Endothelial cell of umbilical vein (primary cell): ENCODE results near the gene CD27. TPM values are rescaled to one million over a fixed set of nuclear protein-coding genes. Genes with fewer than 3 reads are reported as not detected.

Experiments
- BruUV-seq: library from RNA; stranded (reverse); fragments of 400-500 nt; replicated peaks from 2 replicates; lab custom pipeline; 2021; lab: Mats Ljungman, UMichigan
- CTCF ChIA-PET: fragments of 300-600, 350-600 bp; sonication (Branson Sonifier 250); formaldehyde crosslinking; loops from one replicate; lab custom pipeline; 2021; ENCODE audit warnings: antibody characterized with exemption, inconsistent platforms; lab: Charles Lee
- POLR2A ChIA-PET: fragments of 300-600, 350-600 bp; sonication (Branson Sonifier 250); formaldehyde crosslinking; loops from one replicate; lab custom pipeline; 2021; ENCODE audit warnings: antibody characterized with exemption, inconsistent platforms; lab: Charles Lee
- DNase-seq: peaks from one replicate; pipeline ENCODE4 v3.0.0-alpha.2; 2011; ENCODE audit warnings: low read depth, low spot score
- FAIRE-seq: peaks from 2 replicates; lab custom pipeline; 2011; peaks lifted over from hg19 to GRCh38; lab: Jason Lieb, UNC
- H2AFZ ChIP-seq: 2 replicates; pipeline ENCODE4 v1.6.0; 2012; ENCODE audit warnings: low read depth, low read length, control low read depth, inconsistent platforms
- H3K27ac ChIP-seq: 2 replicates; pipeline ENCODE4 v1.5.1; 2011; ENCODE audit warnings: low read depth, mild to moderate bottlenecking, control low read depth, low read length, moderate library complexity; ENCODE audit not compliant: insufficient read depth
- H3K27me3 ChIP-seq, 2 experiments: 2 replicates each; pipeline versions ENCODE4 v1.6.0 to v1.6.1; 2011; ENCODE audit warnings: low read length in 2 of 2, mixed read lengths in 1 of 2; ENCODE audit not compliant: control insufficient read depth in 2 of 2, insufficient read depth in 2 of 2
- H3K36me3 ChIP-seq, 2 experiments: 2 replicates in 1 of 2; 3 replicates in 1 of 2; pipeline ENCODE4 v1.5.1; 2011; ENCODE audit warnings: low read length in 2 of 2, mild to moderate bottlenecking in 1 of 2, moderate library complexity in 1 of 2; ENCODE audit not compliant: control insufficient read depth in 2 of 2, insufficient read depth in 2 of 2; ENCODE audit errors: extremely low read depth in 1 of 2
- H3K4me1 ChIP-seq: 3 replicates; pipeline ENCODE4 v1.5.1; 2011; ENCODE audit warnings: mild to moderate bottlenecking, low read length; ENCODE audit not compliant: control insufficient read depth, insufficient read depth; ENCODE audit errors: extremely low read depth
- H3K4me2 ChIP-seq: 2 replicates; pipeline ENCODE4 v1.6.1; 2011; ENCODE audit warnings: low read length, control low read depth, mixed read lengths; ENCODE audit not compliant: insufficient read depth
- H3K4me3 ChIP-seq, 3 experiments: fragments of 200-600 bp in 1 of 3; sonication (generic), shearing (Covaris generic) in 1 of 3; replicated peaks in 1 of 3; 2 replicates each; pipeline ENCODE4 v1.5.1; 2011 to 2016; ENCODE audit warnings: control low read depth in 3 of 3, low read length in 3 of 3, mild to moderate bottlenecking in 2 of 3, inconsistent platforms in 1 of 3, low read depth in 1 of 3, moderate library complexity in 1 of 3; ENCODE audit not compliant: insufficient read depth in 1 of 3
- H3K79me2 ChIP-seq: 2 replicates; pipeline ENCODE4 v1.6.0; 2012; ENCODE audit warnings: low read length, inconsistent platforms; ENCODE audit not compliant: control insufficient read depth, insufficient read depth
- H3K9ac ChIP-seq: replicated peaks from 2 replicates; pipeline ENCODE3; 2011; ENCODE audit warnings: low read length, control low read depth; ENCODE audit not compliant: insufficient read depth; ENCODE audit errors: extremely low read depth
- H3K9me1 ChIP-seq: replicated peaks from 3 replicates; pipeline ENCODE4 v1.6.0; 2011; ENCODE audit warnings: mild to moderate bottlenecking, low read length; ENCODE audit not compliant: control insufficient read depth, insufficient read depth; ENCODE audit errors: extremely low read depth
- H3K9me3 ChIP-seq: replicated peaks from 2 replicates; pipeline ENCODE4 v1.5.1; 2012; ENCODE audit warnings: low read length, inconsistent platforms; ENCODE audit not compliant: control insufficient read depth, insufficient read depth
- H4K20me1 ChIP-seq: replicated peaks from 2 replicates; pipeline ENCODE3; 2011; ENCODE audit warnings: mild to moderate bottlenecking, low read length; ENCODE audit not compliant: control insufficient read depth, insufficient read depth; ENCODE audit errors: extremely low read depth
- CTCF ChIP-seq, 2 donors: IDR thresholded peaks; 1 replicate in 1 of 2; 2 replicates in 1 of 2; pipeline ENCODE4 v1.5.1; 2011; ENCODE audit warnings: low read length in 2 of 2, mild to moderate bottlenecking in 2 of 2, moderate library complexity in 2 of 2, control low read depth in 1 of 2, inconsistent platforms in 1 of 2, low read depth in 1 of 2; ENCODE audit not compliant: insufficient read depth in 1 of 2; ENCODE audit errors: extremely low read depth in 1 of 2
- EZH2 ChIP-seq: IDR thresholded peaks from 2 replicates; pipeline ENCODE4 v1.6.1; 2012; ENCODE audit warnings: borderline replicate concordance, low read depth, mild to moderate bottlenecking, moderate library complexity, low read length, inconsistent platforms; ENCODE audit not compliant: severe bottlenecking
- FOS ChIP-seq: IDR thresholded peaks from 2 replicates; pipeline ENCODE4 v1.6.1; 2011; ENCODE audit warnings: mild to moderate bottlenecking, low read length, moderate library complexity, borderline replicate concordance; ENCODE audit not compliant: insufficient read depth
- GATA2 ChIP-seq: IDR thresholded peaks from 2 replicates; pipeline ENCODE4 v1.7.0; 2011; ENCODE audit warnings: low read depth, mild to moderate bottlenecking, moderate library complexity, mixed read lengths, low read length; ENCODE audit not compliant: insufficient read length, insufficient read depth
- JUN ChIP-seq: IDR thresholded peaks from 2 replicates; pipeline ENCODE4 v1.6.1; 2011; ENCODE audit warnings: borderline replicate concordance, low read depth; ENCODE audit not compliant: insufficient read length, insufficient read depth
- MAX ChIP-seq: IDR thresholded peaks from 2 replicates; pipeline ENCODE4 v1.6.1; 2011; ENCODE audit not compliant: insufficient read depth, insufficient read length
- MYC ChIP-seq: IDR thresholded peaks from one replicate; pipeline ENCODE4 v1.6.1; 2011; ENCODE audit warnings: mild to moderate bottlenecking, low read depth, low read length
- POLR2A ChIP-seq: IDR thresholded peaks from 2 replicates; pipeline ENCODE4 v1.6.1; 2012; ENCODE audit warnings: low read depth, mild to moderate bottlenecking, control low read depth, low read length
- POLR2AphosphoS5 ChIP-seq: IDR thresholded peaks from 2 replicates; pipeline ENCODE4 v1.6.1; 2012; ENCODE audit warnings: low read depth, mild to moderate bottlenecking, control low read depth, low read length, moderate library complexity; ENCODE audit not compliant: insufficient read depth
- dilution Hi-C: fragments of 300-500 bp; cut with MboI; formaldehyde crosslinking; loops from one replicate; pipeline ENCODE4 v1.15.0; 2019; ENCODE audit warnings: low sequenced_read_pairs; ENCODE audit not compliant: extremely low pct_ligation_motif_present
- intact Hi-C: fragments of 100-400 bp; cut with micrococcal nuclease; formaldehyde crosslinking; loops from one replicate; pipeline ENCODE4 v1.10.0; 2022
- polyA plus RNA-seq, 4 experiments: library from polyadenylated mRNA; depleted of rRNA in 3 of 4; stranded (reverse) in 3 of 4; unstranded in 1 of 4; fragments of >200 nt; gene quantifications; 2 replicates each; pipeline versions ENCODE4 v1.2.1 to v1.2.3, GENCODE V29; 2011 to 2012; ENCODE audit warnings: missing spikeins in 1 of 4
- total RNA-seq: library from RNA; stranded (reverse); gene quantifications from 2 replicates; pipeline ENCODE4 v1.2.3, GENCODE V29; 2021

The CD27 gene
- total and polyA plus RNA-seq, 2 donors (not counting 3 experiments of a cell fraction or from before 2014, with no cell fraction given) = not detected

- Histone ChIP-seq H4K20me1 (no peaks in the 10 kb centered on the region), H3K4me2 (peak overlapping the region; percentile 48), H2AFZ (no peak overlapping the region), H3K9me1 (no peaks in the 10 kb centered on the region), H3K4me3 (no peak overlapping the region), H3K4me1 (peaks cover 16% of the 10 kb centered on the region), H3K79me2 (peaks cover 2% of the 10 kb centered on the region), H3K9ac (no peak overlapping the region), H3K27ac (no peak overlapping the region), H3K27me3 (peaks cover 0 to 2% of the 10 kb centered on the region in 2 experiments), H3K36me3 (peaks cover 0 to 7% of the 10 kb centered on the region in 2 experiments), H3K9me3 (no peaks in the 10 kb centered on the region)
- ChIA-PET POLR2A (interaction anchor here (1.5 to 2.8 kb wide), 3 partner anchors 16 to 146 kb away, joined by 4 to 11 read pairs (median 8); no protein-coding TSS in a partner anchor), CTCF (interaction anchor here (5.2 kb wide), 1 partner anchor 69 kb away, joined by 33 read pairs; no protein-coding TSS in a partner anchor)
- dilution Hi-C loops = no loop called here
- FAIRE-seq (no peak), DNase-seq (no peak)
- no TSS peak for BruUV-seq
- TF ChIP-seq MAX (no peak), POLR2AphosphoS5 (no peak), POLR2A (no peak), MYC (no peak), GATA2 (no peak), FOS (no peak), JUN (no peak), EZH2 (no peak), CTCF (IDR thresholded peaks at IDR 0.05; ENCODE audit: extremely low read depth in 1 of 2, insufficient read depth in 1 of 2, low read depth in 1 of 2, low read length in 2 of 2) (no peak)
- intact Hi-C loops = loop anchor here (5.0 kb wide), 1 partner anchor 132 kb away; no protein-coding TSS in a partner anchor
Observed at GRCh38 chr12:6469092-6469491, 24.3 kb downstream of the CD27 start.
